Adrenal gland (tissue), 12 donors: ENCODE measurements around the gene CREG1. TPM values are rescaled to one million over a fixed set of nuclear protein-coding genes. Genes with fewer than 3 reads are reported as not detected.

ENCODE experiments used
- DNase-seq, 7 donors: peaks; one replicate each; pipeline ENCODE4 v3.0.0-alpha.2; 2019 to 2020
- H3K27ac ChIP-seq, 5 donors: fragments of 200-600 bp; sonication (generic) in 4 of 5; 1 replicate in 3 of 5; 2 replicates in 2 of 5; pipeline versions ENCODE4 v1.5.1 to v1.8.0; 2016 to 2020; ENCODE audit warnings: mild to moderate bottlenecking in 1 of 5
- H3K27me3 ChIP-seq: fragments of 200-600 bp; 2 replicates; pipeline ENCODE4 v1.8.0; 2021
- H3K36me3 ChIP-seq, 2 donors: fragments of 200-600 bp; replicated peaks in 1 of 2; 1 replicate in 1 of 2; 2 replicates in 1 of 2; pipeline versions ENCODE4 v1.5.1 to v1.8.0; 2018 to 2022
- H3K4me1 ChIP-seq, 2 donors: fragments of 200-600 bp; replicated peaks in 1 of 2; 1 replicate in 1 of 2; 2 replicates in 1 of 2; pipeline versions ENCODE4 v1.5.1 to v1.8.0; 2018 to 2021
- H3K4me3 ChIP-seq, 4 donors: fragments of 200-600 bp; sonication (generic) in 3 of 4; one replicate each; pipeline ENCODE4 v1.5.1; 2016 to 2018
- H3K9me3 ChIP-seq, 3 donors: fragments of 200-600 bp; sonication (generic) in 1 of 3; replicated peaks in 1 of 3; 1 replicate in 2 of 3; 2 replicates in 1 of 3; pipeline versions ENCODE4 v1.5.1 to v1.8.0; 2016 to 2021
- POLR2A ChIP-seq, 2 donors: fragments of 450-650 bp; IDR thresholded peaks; one replicate each; pipeline ENCODE4 v1.6.1; 2017; ENCODE audit warnings: antibody characterized with exemption in 2 of 2, mild to moderate bottlenecking in 2 of 2, moderate library complexity in 1 of 2
- WGBS, 4 donors: extraction: QIAGEN DNeasy Blood & Tissue Kit in 2 of 4; methylation state at CpG; one replicate each; pipeline versions ENCODE4 v1.1.5 to v1.1.7; 2013 to 2017; 5-methylcytosine and 5-hydroxymethylcytosine counted together
- intact Hi-C, 2 donors: fragments of 100-400 bp; cut with DNase I; formaldehyde crosslinking; loops; one replicate each; pipeline versions ENCODE4 v1.14.1 to v1.15.0; 2022 to 2023
- polyA plus RNA-seq, 3 donors: library from polyadenylated mRNA; stranded (reverse); fragments of 200-250 nt in 2 of 3; fragments of 350-450 nt in 1 of 3; fragmentation: Illumina TruSeq in 1 of 3; extraction: RNeasy Lipid Tissue Mini Kit (QIAGEN cat#74804) in 1 of 3; gene quantifications; one replicate each; pipeline ENCODE4 v1.2.3, GENCODE V29; 2013 to 2014
- total RNA-seq, 9 donors: library from RNA; depleted of rRNA in 4 of 9; stranded (reverse); fragments of >200 nt in 4 of 9; fragments of 120-200 nt in 1 of 9; fragmentation: NEBNext Ultra II Directional in 1 of 9; extraction: Animal tissue kit (Norgen Biotek cat#: 25700) in 1 of 9; gene quantifications; one replicate each; pipeline versions ENCODE4 v1.1.0 to v1.2.4, GENCODE V29; 2013 to 2023
- TF ChIP-seq, protein P1 (sequence below), 6 experiments: fragments of 450-650 bp in 4 of 6; fragments of 200-600 bp in 2 of 6; sonication (generic) in 1 of 6; IDR thresholded peaks; 1 replicate in 5 of 6; 2 replicates in 1 of 6; pipeline versions ENCODE4 v1.5.1 to v1.8.0; 2016 to 2021; ENCODE audit warnings: antibody characterized with exemption in 6 of 6, mild to moderate bottlenecking in 2 of 6, moderate library complexity in 1 of 6
- donor health status: healthy with polysubstance abuse.
- donor health status: Bipolar disorder and iron deficiency.
- donor health status: DM: yes; HTN: yes; CAD: no.
- donor health status: DM: no; HTN: no; CAD: no.
- donor health status: DM: no; HTN: no; CAD: no.
- donor health status: DM: yes; HTN: yes; CAD: no.

CREG1 gene
- total and polyA plus RNA-seq, 12 donors = 69.8 to 605 (median 227) TPM

DNA sequence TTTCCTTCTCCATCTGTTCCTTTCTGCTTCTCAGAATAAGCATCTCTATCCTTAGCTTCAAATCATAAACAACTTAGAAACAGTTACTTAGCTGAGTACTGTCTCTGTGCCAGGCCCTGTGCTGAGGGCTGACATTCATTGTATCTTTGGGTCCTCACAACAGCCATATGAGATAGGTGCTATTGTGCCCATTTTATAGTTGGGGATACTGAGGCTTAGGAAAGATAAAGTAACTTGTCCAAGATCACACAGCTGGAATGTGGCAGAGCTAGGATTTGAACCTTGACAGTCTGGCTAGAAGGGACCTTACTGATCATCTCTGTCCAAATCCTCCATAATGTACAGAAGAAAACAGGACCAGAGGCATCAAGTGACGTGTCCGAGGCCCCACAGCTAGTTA, 60.2 kb downstream of the CREG1 start:
- Histone ChIP-seq H3K27me3 (peaks cover 5% of the 10 kb centered on the region), H3K4me1 (no peaks in the 10 kb centered on the region), H3K4me3 (no peak overlapping the region), H3K36me3 (no peaks in the 10 kb centered on the region), H3K27ac (no peak overlapping the region), H3K9me3 (no peaks in the 10 kb centered on the region)
- no peak for DNase-seq
- intact Hi-C loops = no loop called here
- TF ChIP-seq POLR2A (IDR thresholded peaks at IDR 0.05) = no peak
- TF ChIP-seq, protein P1, sequence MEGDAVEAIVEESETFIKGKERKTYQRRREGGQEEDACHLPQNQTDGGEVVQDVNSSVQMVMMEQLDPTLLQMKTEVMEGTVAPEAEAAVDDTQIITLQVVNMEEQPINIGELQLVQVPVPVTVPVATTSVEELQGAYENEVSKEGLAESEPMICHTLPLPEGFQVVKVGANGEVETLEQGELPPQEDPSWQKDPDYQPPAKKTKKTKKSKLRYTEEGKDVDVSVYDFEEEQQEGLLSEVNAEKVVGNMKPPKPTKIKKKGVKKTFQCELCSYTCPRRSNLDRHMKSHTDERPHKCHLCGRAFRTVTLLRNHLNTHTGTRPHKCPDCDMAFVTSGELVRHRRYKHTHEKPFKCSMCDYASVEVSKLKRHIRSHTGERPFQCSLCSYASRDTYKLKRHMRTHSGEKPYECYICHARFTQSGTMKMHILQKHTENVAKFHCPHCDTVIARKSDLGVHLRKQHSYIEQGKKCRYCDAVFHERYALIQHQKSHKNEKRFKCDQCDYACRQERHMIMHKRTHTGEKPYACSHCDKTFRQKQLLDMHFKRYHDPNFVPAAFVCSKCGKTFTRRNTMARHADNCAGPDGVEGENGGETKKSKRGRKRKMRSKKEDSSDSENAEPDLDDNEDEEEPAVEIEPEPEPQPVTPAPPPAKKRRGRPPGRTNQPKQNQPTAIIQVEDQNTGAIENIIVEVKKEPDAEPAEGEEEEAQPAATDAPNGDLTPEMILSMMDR (IDR thresholded peaks at IDR 0.05) = no peak
- 79 to 100% (median 89%) methylated on average over 2 of the region's 2 CpGs for WGBS, 4 donors

DNA sequence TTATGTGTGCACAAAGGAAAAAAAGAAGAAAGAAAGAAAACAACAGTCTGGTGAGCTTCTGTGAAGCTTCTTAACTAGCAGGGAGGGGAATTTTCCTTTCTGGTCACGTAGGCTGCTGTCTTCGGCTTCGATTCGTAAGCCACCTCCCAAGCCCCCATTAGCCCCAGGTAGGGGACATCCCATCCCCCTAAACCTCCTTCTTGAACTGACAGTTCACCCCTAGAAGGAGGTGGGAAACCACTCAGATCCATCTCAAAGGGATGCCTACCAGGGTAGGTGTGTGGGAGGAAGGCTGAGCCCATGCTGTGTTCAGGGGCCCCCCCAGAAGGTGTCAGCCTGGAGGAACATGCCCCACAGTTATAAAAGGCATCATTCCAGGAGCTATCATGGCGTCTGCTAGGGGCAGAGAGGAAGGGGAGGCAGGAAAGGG, 61.1 kb downstream of the CREG1 start:
- TF ChIP-seq POLR2A (IDR thresholded peaks at IDR 0.05) = no peak
- TF ChIP-seq, protein P1 (IDR thresholded peaks at IDR 0.05) = no peak
- no peak overlapping the region for H3K27ac ChIP-seq
- H3K27me3 ChIP-seq = peaks cover 5% of the 10 kb centered on the region
- WGBS, 4 donors = 55 to 69% (median 62%) methylated on average over 5 of the region's 5 CpGs
- H3K4me1 ChIP-seq = no peaks in the 10 kb centered on the region
- DNase-seq = no peak
- H3K36me3 ChIP-seq = no peaks in the 10 kb centered on the region
- no peak overlapping the region for H3K4me3 ChIP-seq
- intact Hi-C loops = no loop called here
- H3K9me3 ChIP-seq = no peaks in the 10 kb centered on the region

DNA sequence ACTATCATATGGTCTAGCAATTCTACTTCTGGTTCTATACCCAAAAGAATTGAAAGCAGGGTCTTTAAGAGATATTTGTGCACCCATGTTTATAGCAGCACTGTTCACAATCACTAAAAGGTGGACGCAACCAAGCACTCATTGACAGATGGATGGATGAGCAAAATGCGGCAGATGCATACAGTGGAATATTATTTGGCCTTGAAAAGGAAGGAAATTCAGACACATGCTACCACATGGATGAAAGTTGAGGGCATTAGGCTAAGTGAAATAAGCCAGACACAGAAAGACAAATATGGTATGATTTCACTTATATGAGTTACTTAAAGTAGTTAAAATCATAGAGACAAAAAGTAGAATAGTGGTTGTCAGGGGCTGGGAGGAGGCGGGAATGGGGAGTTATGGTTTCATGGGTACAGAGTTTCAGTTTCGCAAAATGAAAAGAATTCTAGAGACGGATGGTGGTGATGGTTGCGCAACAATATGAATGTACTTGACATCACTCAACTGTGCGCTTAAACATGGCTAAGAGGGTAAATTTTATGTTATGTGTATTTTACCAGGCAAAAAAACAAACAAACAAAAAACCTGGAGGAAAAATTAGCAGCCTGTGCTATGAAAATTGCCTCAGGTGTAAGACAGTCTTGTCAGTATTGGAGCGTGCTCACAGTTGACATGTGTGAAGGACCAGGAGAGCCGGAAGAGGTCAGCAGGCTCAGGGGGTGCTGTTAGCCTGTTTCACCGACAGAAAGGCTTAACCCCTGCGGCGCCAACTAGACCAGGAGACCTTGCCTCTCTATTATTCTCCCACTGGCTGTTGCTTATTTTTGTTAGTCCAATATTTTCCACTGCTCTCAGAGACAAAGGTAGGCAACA, 61.7 kb downstream of the CREG1 start:
- H3K36me3 ChIP-seq = no peaks in the 10 kb centered on the region
- intact Hi-C loops = no loop called here
- 64 to 69% (median 68%) methylated on average over 12 of the region's 12 CpGs for WGBS, 4 donors
- no peak for TF ChIP-seq POLR2A (IDR thresholded peaks at IDR 0.05)
- TF ChIP-seq, protein P1 (IDR thresholded peaks at IDR 0.05) = no peak
- H3K27ac ChIP-seq = no peak overlapping the region
- H3K4me1 ChIP-seq = no peaks in the 10 kb centered on the region
- no peaks in the 10 kb centered on the region for H3K9me3 ChIP-seq
- no peak overlapping the region for H3K4me3 ChIP-seq
- no peak for DNase-seq
- peaks cover 5% of the 10 kb centered on the region for H3K27me3 ChIP-seq

Other genes with a start within 250 kb of the CREG1 start
- gene CD247, start 35.2 kb downstream of the CREG1 start, total RNA-seq = 1 to 10 TPM in 4 of 9 donors, under 1 TPM in 4, not detected in 1; 0.26 to 2.3 (median 1.1) TPM
- 1 to 10 TPM in 2 of 3 donors, under 1 TPM in 1; 0.73 to 2.2 (median 1.2) TPM for gene CD247, start 35.2 kb downstream of the CREG1 start, polyA plus RNA-seq
- gene RCSD1, start 76.5 kb upstream of the CREG1 start, total RNA-seq = 10 to 100 TPM in 6 of 9 donors, 1 to 10 TPM in 3; 5.1 to 15.4 (median 11.3) TPM
- 1 to 10 TPM; 3.3 to 8.8 (median 5.0) TPM for gene RCSD1, start 76.5 kb upstream of the CREG1 start, polyA plus RNA-seq
- gene MPZL1, start 168.2 kb upstream of the CREG1 start, total RNA-seq = 100 to 1,000 TPM in 1 of 9 donors, 10 to 100 TPM in 8; 32.5 to 101 (median 64.1) TPM
- 10 to 100 TPM; 12.1 to 87.5 (median 20.6) TPM for gene MPZL1, start 168.2 kb upstream of the CREG1 start, polyA plus RNA-seq